Measurements from ENCODE around the gene LYL1.

- TF ChIP-seq CTCF (IDR thresholded peaks at IDR 0.05; ENCODE audit: low read depth, low read length, poor library complexity, severe bottlenecking), result no peak
- no peak for TF ChIP-seq EZH2phosphoT487 (IDR thresholded peaks at IDR 0.05; ENCODE audit: borderline replicate concordance, low read length)
Observed at GRCh38 chr19:13133241-13133870, 30.7 kb upstream of the LYL1 start.

All from DOHH2 (cell line).